HL-60 (cell line): ENCODE data around the gene ASB13.

Source experiments
- DNase-seq, 2 experiments: peaks; one replicate each; pipeline ENCODE4 v3.0.0-alpha.2; 2010 to 2020; ENCODE audit warnings: low read depth in 1 of 2, low spot score in 1 of 2
- H3K27ac ChIP-seq: fragments of 250-450 bp; sonication (Bioruptor Pico); replicated peaks from 2 replicates; pipeline ENCODE4 v1.5.1; 2020; ENCODE audit warnings: mild to moderate bottlenecking, moderate library complexity
- H3K27me3 ChIP-seq: fragments of 250-450 bp; sonication (Bioruptor Pico); 2 replicates; pipeline ENCODE4 v1.5.1; 2021; ENCODE audit warnings: mild to moderate bottlenecking, moderate library complexity; ENCODE audit not compliant: insufficient read depth, poor library complexity, severe bottlenecking
- H3K4me3 ChIP-seq: replicated peaks from 2 replicates; pipeline ENCODE4 v1.5.1; 2011; ENCODE audit warnings: mild to moderate bottlenecking, control low read depth, low read length; ENCODE audit not compliant: insufficient read depth
- GABPA ChIP-seq: IDR thresholded peaks from 2 replicates; pipeline ENCODE4 v1.6.1; 2012; ENCODE audit warnings: low read depth
- POLR2AphosphoS5 ChIP-seq: IDR thresholded peaks from 2 replicates; pipeline ENCODE4 v1.6.1; 2012; ENCODE audit warnings: low read depth
- SPI1 ChIP-seq: IDR thresholded peaks from 2 replicates; pipeline ENCODE4 v1.6.1; 2012; ENCODE audit warnings: low read depth, mild to moderate bottlenecking, borderline replicate concordance
- TF ChIP-seq, protein P1 (sequence below): IDR thresholded peaks from one replicate; pipeline ENCODE4 v1.5.1; 2011; ENCODE audit warnings: low read length, control low read depth, inconsistent platforms; ENCODE audit not compliant: insufficient read depth
- TF ChIP-seq, protein P2 (sequence below): IDR thresholded peaks from 2 replicates; pipeline ENCODE4 v1.6.1; 2012; ENCODE audit warnings: low read depth; ENCODE audit not compliant: insufficient replicate concordance

Gene ASB13

DNA sequence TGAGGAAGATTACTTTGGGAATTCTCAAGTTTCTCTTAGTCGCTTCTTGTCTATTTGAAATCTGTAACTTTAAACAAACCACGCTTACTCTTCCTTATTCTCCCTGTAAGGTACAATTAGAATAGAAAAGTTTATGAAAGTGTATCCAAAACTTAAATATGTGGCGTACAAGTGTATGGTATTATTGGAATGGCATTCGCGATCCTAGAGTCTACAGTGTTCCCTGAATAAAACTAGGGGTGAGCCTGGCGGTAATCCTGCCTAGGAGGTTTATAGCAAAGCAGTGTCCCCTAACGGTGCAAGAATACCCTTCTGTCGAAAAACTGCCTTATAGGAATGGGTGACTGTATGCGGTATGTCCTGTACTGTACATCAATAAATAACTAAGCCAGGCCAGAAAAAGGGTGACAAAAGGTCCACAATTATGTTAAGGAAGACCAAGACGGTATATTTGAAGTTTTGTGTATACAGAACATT, 19.4 kb upstream of the ASB13 start:
- no peaks in the 10 kb centered on the region for H3K27me3 ChIP-seq
- no peak for DNase-seq
- TF ChIP-seq SPI1 (no peak), POLR2AphosphoS5 (no peak)
- H3K27ac ChIP-seq: peak overlapping the region; percentile 84
- peak overlapping the region; percentile 75 for H3K4me3 ChIP-seq

DNA sequence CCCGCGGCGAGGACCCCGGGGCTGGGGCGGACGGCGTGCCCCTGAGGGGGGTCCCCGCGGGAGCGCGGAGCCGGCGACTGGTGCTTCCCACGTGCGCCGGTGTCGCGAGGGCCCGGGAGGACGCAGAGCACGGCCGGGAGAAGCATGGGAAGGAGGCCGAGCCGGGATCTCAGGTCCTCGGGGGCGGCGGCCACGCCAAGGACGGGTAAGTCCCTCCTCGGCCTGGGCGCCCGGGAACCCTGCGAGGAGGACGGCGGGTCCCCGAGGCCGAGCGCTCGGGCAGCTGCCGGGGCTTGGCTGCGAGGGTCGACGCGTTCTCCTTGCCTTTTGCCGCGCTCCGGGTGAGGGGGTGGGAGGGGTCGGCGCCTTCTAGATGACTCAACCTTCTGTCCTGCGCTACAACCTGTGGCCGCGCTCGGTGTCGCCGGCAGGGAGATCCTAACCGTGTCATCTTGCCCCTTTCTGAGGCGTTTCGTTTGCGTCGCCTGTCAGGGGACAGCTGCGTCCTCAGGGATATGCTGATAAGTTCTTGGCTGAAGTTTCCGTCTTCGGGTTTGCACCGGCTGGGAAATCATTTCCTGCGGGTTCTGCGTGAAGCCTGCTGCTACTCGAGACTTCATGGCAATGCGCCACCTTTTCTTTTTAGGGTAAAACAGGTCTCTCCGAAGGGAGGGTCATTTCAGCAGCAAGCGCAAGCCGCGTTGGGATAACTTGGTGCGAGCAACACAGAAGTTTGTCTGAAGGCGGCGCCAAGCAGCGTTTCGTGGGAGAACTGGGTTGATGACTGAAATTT, 18.8 kb upstream of the ASB13 start:
- TF ChIP-seq GABPA (no peak), POLR2AphosphoS5 (no peak)
- TF ChIP-seq, protein P1, sequence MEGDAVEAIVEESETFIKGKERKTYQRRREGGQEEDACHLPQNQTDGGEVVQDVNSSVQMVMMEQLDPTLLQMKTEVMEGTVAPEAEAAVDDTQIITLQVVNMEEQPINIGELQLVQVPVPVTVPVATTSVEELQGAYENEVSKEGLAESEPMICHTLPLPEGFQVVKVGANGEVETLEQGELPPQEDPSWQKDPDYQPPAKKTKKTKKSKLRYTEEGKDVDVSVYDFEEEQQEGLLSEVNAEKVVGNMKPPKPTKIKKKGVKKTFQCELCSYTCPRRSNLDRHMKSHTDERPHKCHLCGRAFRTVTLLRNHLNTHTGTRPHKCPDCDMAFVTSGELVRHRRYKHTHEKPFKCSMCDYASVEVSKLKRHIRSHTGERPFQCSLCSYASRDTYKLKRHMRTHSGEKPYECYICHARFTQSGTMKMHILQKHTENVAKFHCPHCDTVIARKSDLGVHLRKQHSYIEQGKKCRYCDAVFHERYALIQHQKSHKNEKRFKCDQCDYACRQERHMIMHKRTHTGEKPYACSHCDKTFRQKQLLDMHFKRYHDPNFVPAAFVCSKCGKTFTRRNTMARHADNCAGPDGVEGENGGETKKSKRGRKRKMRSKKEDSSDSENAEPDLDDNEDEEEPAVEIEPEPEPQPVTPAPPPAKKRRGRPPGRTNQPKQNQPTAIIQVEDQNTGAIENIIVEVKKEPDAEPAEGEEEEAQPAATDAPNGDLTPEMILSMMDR: peak; percentile 9
- TF ChIP-seq, protein P2, sequence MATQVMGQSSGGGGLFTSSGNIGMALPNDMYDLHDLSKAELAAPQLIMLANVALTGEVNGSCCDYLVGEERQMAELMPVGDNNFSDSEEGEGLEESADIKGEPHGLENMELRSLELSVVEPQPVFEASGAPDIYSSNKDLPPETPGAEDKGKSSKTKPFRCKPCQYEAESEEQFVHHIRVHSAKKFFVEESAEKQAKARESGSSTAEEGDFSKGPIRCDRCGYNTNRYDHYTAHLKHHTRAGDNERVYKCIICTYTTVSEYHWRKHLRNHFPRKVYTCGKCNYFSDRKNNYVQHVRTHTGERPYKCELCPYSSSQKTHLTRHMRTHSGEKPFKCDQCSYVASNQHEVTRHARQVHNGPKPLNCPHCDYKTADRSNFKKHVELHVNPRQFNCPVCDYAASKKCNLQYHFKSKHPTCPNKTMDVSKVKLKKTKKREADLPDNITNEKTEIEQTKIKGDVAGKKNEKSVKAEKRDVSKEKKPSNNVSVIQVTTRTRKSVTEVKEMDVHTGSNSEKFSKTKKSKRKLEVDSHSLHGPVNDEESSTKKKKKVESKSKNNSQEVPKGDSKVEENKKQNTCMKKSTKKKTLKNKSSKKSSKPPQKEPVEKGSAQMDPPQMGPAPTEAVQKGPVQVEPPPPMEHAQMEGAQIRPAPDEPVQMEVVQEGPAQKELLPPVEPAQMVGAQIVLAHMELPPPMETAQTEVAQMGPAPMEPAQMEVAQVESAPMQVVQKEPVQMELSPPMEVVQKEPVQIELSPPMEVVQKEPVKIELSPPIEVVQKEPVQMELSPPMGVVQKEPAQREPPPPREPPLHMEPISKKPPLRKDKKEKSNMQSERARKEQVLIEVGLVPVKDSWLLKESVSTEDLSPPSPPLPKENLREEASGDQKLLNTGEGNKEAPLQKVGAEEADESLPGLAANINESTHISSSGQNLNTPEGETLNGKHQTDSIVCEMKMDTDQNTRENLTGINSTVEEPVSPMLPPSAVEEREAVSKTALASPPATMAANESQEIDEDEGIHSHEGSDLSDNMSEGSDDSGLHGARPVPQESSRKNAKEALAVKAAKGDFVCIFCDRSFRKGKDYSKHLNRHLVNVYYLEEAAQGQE: no peak
- DNase-seq: peak; percentile 41 to 49
- peak overlapping the region; percentile 84 for H3K27ac ChIP-seq
- peak overlapping the region; percentile 75 for H3K4me3 ChIP-seq
- H3K27me3 ChIP-seq: no peaks in the 10 kb centered on the region

DNA sequence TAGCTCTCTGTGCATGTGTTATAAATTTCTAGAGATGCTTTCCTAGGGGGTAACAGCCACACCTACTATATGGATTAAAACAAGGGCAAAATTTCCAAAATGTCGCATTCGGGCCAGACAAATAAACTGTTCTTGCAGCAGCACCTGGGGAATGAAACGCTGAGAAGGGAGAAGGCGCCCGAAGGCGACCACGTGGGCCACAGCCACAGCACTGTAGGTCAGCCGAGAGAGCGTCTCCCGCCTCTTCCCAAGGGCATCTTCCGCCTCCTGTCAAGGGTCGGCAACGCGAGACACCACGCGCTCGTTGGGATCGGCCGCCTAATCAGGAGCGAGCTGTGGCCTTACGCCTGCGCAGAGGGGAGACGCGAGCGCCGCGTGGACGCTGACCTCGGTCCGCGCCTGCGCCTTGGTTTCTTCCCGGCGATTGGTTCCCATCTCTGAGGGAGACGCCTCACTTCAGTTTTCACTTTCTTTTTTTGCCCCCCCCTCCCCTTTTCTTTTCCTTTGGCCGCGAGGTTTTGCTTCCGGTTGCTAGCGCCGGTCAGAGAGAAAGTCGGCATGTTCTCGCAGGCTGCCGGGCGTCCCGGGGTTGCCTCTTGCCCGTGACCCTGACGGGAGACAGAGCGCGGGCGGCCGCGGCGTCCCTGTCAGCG, 18.0 kb upstream of the ASB13 start, which contains the start of gene TASOR2:
Gene TASOR2, plus strand, starts transcription at position 521 of the 653 bp plus-strand sequence. CDS start 35,805 bp downstream, outside the sequence.
- peak; percentile 83 to 93 for DNase-seq
- H3K27ac ChIP-seq: peak within 1 kb of the TSS; percentile 84
- H3K27me3 ChIP-seq: no peaks in the 10 kb centered on the region
- TF ChIP-seq, protein P1: no peak
- TF ChIP-seq POLR2AphosphoS5: peak; percentile 68
- TF ChIP-seq GABPA: peak; percentile 54
- TF ChIP-seq, protein P2: peak; percentile 13
- no peak for TF ChIP-seq SPI1
- peak within 1 kb of the TSS; percentile 75 for H3K4me3 ChIP-seq

DNA sequence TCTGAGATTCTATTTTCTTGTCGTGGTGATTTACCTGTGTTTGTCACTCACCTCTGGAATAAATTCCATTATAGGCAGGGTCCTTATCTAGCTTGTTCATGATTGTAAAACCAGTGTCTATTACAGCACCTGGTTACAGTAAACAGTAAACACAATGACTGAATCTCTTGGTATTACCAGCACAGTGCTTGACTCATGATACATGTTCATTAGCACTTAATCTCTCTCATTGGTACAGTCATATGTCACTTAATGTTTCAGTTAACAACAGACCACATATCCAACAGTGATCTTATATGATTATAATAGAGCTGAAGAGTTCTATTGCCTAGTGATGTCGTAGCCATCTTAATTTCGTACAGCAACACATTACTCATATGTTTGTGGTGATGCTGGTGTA, 16.7 kb upstream of the ASB13 start:
- DNase-seq: no peak

More for the DNA sequence above, 16.7 kb upstream of the ASB13 start:
- TF ChIP-seq SPI1 (no peak), POLR2AphosphoS5 (no peak), GABPA (no peak)
- TF ChIP-seq, protein P1: no peak
- TF ChIP-seq, protein P2: no peak
- Histone ChIP-seq H3K27ac (no peak overlapping the region), H3K4me3 (no peak overlapping the region), H3K27me3 (no peaks in the 10 kb centered on the region)
